HepG2 (cell line): ENCODE data around the gene NRBP1. TPM values are rescaled to one million over a fixed set of nuclear protein-coding genes. Genes with fewer than 3 reads are reported as not detected.

Source experiments
- GZF1 ChIP-seq: sonication (generic); formaldehyde crosslinking; IDR thresholded peaks from 2 replicates; pipeline ENCODE4 v1.5.1; 2020; ENCODE audit warnings: mild to moderate bottlenecking, missing genetic modification reagents
- HNF4G ChIP-seq, 2 experiments: sonication (generic) in 1 of 2; formaldehyde crosslinking in 1 of 2; IDR thresholded peaks; 2 replicates each; pipeline versions ENCODE4 v1.4.0 to v1.6.1; 2011 to 2020; ENCODE audit warnings: borderline replicate concordance in 2 of 2, low read depth in 2 of 2, mild to moderate bottlenecking in 2 of 2, low read length in 1 of 2, missing genetic modification reagents in 1 of 2, moderate library complexity in 1 of 2
- KDM3A ChIP-seq: IDR thresholded peaks from 2 replicates; pipeline ENCODE4 v1.6.1; 2018; ENCODE audit warnings: low read depth, missing compliant biosample characterization
- NFYB ChIP-seq: sonication (generic); formaldehyde crosslinking; IDR thresholded peaks from 2 replicates; pipeline ENCODE4 v1.4.0; 2020; ENCODE audit warnings: missing genetic modification reagents
- SRSF4 ChIP-seq: fragments of 200-400 bp; formaldehyde crosslinking; IDR thresholded peaks from one replicate; pipeline ENCODE4 v1.6.1; 2018; ENCODE audit warnings: mild to moderate bottlenecking, low read depth, low read length, moderate library complexity; ENCODE audit not compliant: poor library complexity, severe bottlenecking
- TBL1XR1 ChIP-seq: fragments of 150-350 bp; IDR thresholded peaks from 2 replicates; pipeline ENCODE4 v1.6.1; 2014; ENCODE audit warnings: borderline replicate concordance, low read length; ENCODE audit not compliant: partially characterized antibody
- ZBTB44 ChIP-seq: sonication (generic); formaldehyde crosslinking; IDR thresholded peaks from 2 replicates; pipeline ENCODE4 v1.4.0; 2020; ENCODE audit warnings: missing genetic modification reagents
- ZFY ChIP-seq: sonication (generic); formaldehyde crosslinking; IDR thresholded peaks from 2 replicates; pipeline ENCODE4 v1.4.0; 2020; ENCODE audit warnings: missing genetic modification reagents
- ZNF260 ChIP-seq: sonication (generic); formaldehyde crosslinking; IDR thresholded peaks from 2 replicates; pipeline ENCODE4 v1.4.0; 2020; ENCODE audit warnings: missing genetic modification reagents, low read depth, mild to moderate bottlenecking, borderline replicate concordance
- ZNF44 ChIP-seq: sonication (generic); formaldehyde crosslinking; IDR thresholded peaks from 2 replicates; pipeline ENCODE4 v1.5.1; 2020; ENCODE audit warnings: mild to moderate bottlenecking, missing genetic modification reagents
- ZNF501 ChIP-seq: sonication (generic); formaldehyde crosslinking; IDR thresholded peaks from 2 replicates; pipeline ENCODE4 v1.5.1; 2020; ENCODE audit warnings: mild to moderate bottlenecking, moderate library complexity, missing genetic modification reagents
- ZNF75D ChIP-seq: sonication (generic); formaldehyde crosslinking; IDR thresholded peaks from 2 replicates; pipeline ENCODE4 v1.8.1; 2023; ENCODE audit warnings: missing genetic modification reagents, mild to moderate bottlenecking, borderline replicate concordance
- ZNF773 ChIP-seq: sonication (generic); formaldehyde crosslinking; IDR thresholded peaks from 2 replicates; pipeline ENCODE4 v1.4.0; 2020; ENCODE audit warnings: missing genetic modification reagents, borderline replicate concordance
- ZNF792 ChIP-seq: IDR thresholded peaks from 2 replicates; pipeline ENCODE4 v1.6.1; 2016
- polyA plus RNA-seq, 8 experiments: library from polyadenylated mRNA; depleted of rRNA in 3 of 8; stranded (reverse) in 7 of 8; unstranded in 1 of 8; fragments of >200 nt; fragmentation: Illumina TruSeq in 4 of 8; extraction: Trizol in 4 of 8; gene quantifications; 2 replicates each; pipeline versions ENCODE4 v1.2.1 to v1.2.3, GENCODE V29; 2011 to 2016; ENCODE audit warnings: low read depth in 4 of 8, missing spikeins in 1 of 8, mixed read lengths in 1 of 8; ENCODE audit not compliant: insufficient read depth in 1 of 8
- total RNA-seq, 5 experiments: library from RNA; depleted of rRNA; stranded (reverse); fragments of >200 nt; fragmentation: Illumina TruSeq; extraction: Trizol; gene quantifications; 2 replicates each; pipeline ENCODE4 v1.2.3, GENCODE V29; 2016; ENCODE audit warnings: low read depth in 1 of 5
- TF ChIP-seq, protein P1 (sequence below): sonication (generic); formaldehyde crosslinking; IDR thresholded peaks from 2 replicates; pipeline ENCODE4 v1.4.0; 2020; ENCODE audit warnings: mild to moderate bottlenecking, missing genetic modification reagents
- TF ChIP-seq, protein P2 (sequence below): sonication (generic); formaldehyde crosslinking; IDR thresholded peaks from 2 replicates; pipeline ENCODE4 v1.5.1; 2020; ENCODE audit warnings: mild to moderate bottlenecking, missing genetic modification reagents, moderate library complexity
- TF ChIP-seq, protein P3 (sequence below): sonication (generic); formaldehyde crosslinking; IDR thresholded peaks from 2 replicates; pipeline ENCODE4 v1.4.0; 2020; ENCODE audit warnings: mild to moderate bottlenecking, low read depth, missing genetic modification reagents
- TF ChIP-seq, protein P4 (sequence below): sonication (generic); formaldehyde crosslinking; IDR thresholded peaks from 2 replicates; pipeline ENCODE4 v1.4.0; 2020; ENCODE audit warnings: missing genetic modification reagents

Gene NRBP1
- total and polyA plus RNA-seq, 2 of the 13 experiments (the other 11 are each of a cell fraction or from before 2014, with no cell fraction given): 165 to 240 TPM

- TF ChIP-seq ZNF501 (CRISPR knock-in tag): peak; percentile 94
- TF ChIP-seq, protein P1, sequence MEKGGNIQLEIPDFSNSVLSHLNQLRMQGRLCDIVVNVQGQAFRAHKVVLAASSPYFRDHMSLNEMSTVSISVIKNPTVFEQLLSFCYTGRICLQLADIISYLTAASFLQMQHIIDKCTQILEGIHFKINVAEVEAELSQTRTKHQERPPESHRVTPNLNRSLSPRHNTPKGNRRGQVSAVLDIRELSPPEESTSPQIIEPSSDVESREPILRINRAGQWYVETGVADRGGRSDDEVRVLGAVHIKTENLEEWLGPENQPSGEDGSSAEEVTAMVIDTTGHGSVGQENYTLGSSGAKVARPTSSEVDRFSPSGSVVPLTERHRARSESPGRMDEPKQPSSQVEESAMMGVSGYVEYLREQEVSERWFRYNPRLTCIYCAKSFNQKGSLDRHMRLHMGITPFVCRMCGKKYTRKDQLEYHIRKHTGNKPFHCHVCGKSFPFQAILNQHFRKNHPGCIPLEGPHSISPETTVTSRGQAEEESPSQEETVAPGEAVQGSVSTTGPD: no peak
- TF ChIP-seq ZNF75D (CRISPR knock-in tag): no peak
- TF ChIP-seq HNF4G (IDR thresholded peaks at IDR 0.05; ENCODE audit: borderline replicate concordance, low read depth, low read length): no peak
- no peak for TF ChIP-seq HNF4G (CRISPR knock-in tag; IDR thresholded peaks at IDR 0.05; ENCODE audit: borderline replicate concordance, low read depth)
- no peak for TF ChIP-seq ZNF773
- TF ChIP-seq, protein P2, sequence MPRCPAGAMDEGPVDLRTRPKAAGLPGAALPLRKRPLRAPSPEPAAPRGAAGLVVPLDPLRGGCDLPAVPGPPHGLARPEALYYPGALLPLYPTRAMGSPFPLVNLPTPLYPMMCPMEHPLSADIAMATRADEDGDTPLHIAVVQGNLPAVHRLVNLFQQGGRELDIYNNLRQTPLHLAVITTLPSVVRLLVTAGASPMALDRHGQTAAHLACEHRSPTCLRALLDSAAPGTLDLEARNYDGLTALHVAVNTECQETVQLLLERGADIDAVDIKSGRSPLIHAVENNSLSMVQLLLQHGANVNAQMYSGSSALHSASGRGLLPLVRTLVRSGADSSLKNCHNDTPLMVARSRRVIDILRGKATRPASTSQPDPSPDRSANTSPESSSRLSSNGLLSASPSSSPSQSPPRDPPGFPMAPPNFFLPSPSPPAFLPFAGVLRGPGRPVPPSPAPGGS (CRISPR knock-in tag): peak; percentile 91; the same call in 1 of the 2 replicates
- TF ChIP-seq ZNF260 (CRISPR knock-in tag): no peak
- TF ChIP-seq, protein P3, sequence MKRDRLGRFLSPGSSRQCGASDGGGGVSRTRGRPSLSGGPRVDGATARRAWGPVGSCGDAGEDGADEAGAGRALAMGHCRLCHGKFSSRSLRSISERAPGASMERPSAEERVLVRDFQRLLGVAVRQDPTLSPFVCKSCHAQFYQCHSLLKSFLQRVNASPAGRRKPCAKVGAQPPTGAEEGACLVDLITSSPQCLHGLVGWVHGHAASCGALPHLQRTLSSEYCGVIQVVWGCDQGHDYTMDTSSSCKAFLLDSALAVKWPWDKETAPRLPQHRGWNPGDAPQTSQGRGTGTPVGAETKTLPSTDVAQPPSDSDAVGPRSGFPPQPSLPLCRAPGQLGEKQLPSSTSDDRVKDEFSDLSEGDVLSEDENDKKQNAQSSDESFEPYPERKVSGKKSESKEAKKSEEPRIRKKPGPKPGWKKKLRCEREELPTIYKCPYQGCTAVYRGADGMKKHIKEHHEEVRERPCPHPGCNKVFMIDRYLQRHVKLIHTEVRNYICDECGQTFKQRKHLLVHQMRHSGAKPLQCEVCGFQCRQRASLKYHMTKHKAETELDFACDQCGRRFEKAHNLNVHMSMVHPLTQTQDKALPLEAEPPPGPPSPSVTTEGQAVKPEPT: peak; percentile 78; the same call in 1 of the 2 replicates
- peak; percentile 97 for TF ChIP-seq ZFY (CRISPR knock-in tag)
- TF ChIP-seq, protein P4, sequence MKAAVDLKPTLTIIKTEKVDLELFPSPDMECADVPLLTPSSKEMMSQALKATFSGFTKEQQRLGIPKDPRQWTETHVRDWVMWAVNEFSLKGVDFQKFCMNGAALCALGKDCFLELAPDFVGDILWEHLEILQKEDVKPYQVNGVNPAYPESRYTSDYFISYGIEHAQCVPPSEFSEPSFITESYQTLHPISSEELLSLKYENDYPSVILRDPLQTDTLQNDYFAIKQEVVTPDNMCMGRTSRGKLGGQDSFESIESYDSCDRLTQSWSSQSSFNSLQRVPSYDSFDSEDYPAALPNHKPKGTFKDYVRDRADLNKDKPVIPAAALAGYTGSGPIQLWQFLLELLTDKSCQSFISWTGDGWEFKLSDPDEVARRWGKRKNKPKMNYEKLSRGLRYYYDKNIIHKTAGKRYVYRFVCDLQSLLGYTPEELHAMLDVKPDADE (CRISPR knock-in tag): no peak; the same call in 1 of the 2 replicates
- TF ChIP-seq ZNF44 (CRISPR knock-in tag): peak; percentile 97
- TF ChIP-seq TBL1XR1: peak; percentile 57
- peak; percentile 98 for TF ChIP-seq KDM3A
- TF ChIP-seq ZBTB44 (CRISPR knock-in tag): no peak; the same call in 1 of the 2 replicates
- peak; percentile 89 for TF ChIP-seq NFYB (CRISPR knock-in tag)
- TF ChIP-seq SRSF4: peak; percentile 11
- peak; percentile 9; the same call in 1 of the 2 replicates for TF ChIP-seq ZNF792 (CRISPR knock-in tag)
- no peak for TF ChIP-seq GZF1 (CRISPR knock-in tag)
Measured at GRCh38 chr2:27428213-27428977, at the start of gene NRBP1 (continued).
